Prostate gland (tissue), 2 donors: ENCODE results near the gene UNK. TPM values are rescaled to one million over a fixed set of nuclear protein-coding genes. Genes with fewer than 3 reads are reported as not detected.
A peak's percentile ranks its signal among the peaks of the same experiment; 100 is the strongest.

Experiments used
- DNase-seq: peaks from one replicate; pipeline ENCODE4 v3.0.0-alpha.2; 2019; ENCODE audit warnings: low spot score
- H3K27ac ChIP-seq, 2 donors: fragments of 200-600 bp; sonication (generic); 2 replicates each; pipeline ENCODE4 v1.5.1; 2017 to 2019
- H3K27me3 ChIP-seq: fragments of 200-600 bp; sonication (generic); replicated peaks from 2 replicates; pipeline ENCODE4 v1.5.1; 2019; ENCODE audit not compliant: insufficient read depth
- H3K36me3 ChIP-seq, 2 donors: fragments of 200-600 bp; sonication (generic); 1 replicate in 1 of 2; 2 replicates in 1 of 2; pipeline versions ENCODE4 v1.5.1 to v1.8.1; 2017 to 2019
- H3K4me1 ChIP-seq: fragments of 200-600 bp; sonication (generic); replicated peaks from 2 replicates; pipeline ENCODE4 v1.5.1; 2019
- H3K4me3 ChIP-seq, 2 donors: fragments of 200-600 bp; sonication (generic); 2 replicates each; pipeline ENCODE4 v1.5.1; 2017 to 2019
- H3K9me3 ChIP-seq: fragments of 200-600 bp; sonication (generic); 2 replicates; pipeline ENCODE4 v1.5.1; 2017
- POLR2A ChIP-seq: fragments of 450-650 bp; IDR thresholded peaks from one replicate; pipeline ENCODE4 v1.6.1; 2016; ENCODE audit warnings: antibody characterized with exemption, mild to moderate bottlenecking
- POLR2AphosphoS5 ChIP-seq: sonication (generic); formaldehyde crosslinking; IDR thresholded peaks from one replicate; pipeline ENCODE4 v1.6.1; 2017; ENCODE audit warnings: antibody characterized with exemption
- WGBS: methylation state at CpG from one replicate; pipeline ENCODE4 v1.1.5; 2018; 5-methylcytosine and 5-hydroxymethylcytosine counted together
- intact Hi-C: fragments of 100-400 bp; cut with DNase I; formaldehyde crosslinking; loops from one replicate; pipeline ENCODE4 v1.14.2; 2022
- total RNA-seq, 2 donors: library from RNA; depleted of rRNA; stranded (reverse); fragments of >200 nt; gene quantifications; one replicate each; pipeline ENCODE4 v1.1.0, GENCODE V29; 2016
- TF ChIP-seq, protein P1 (sequence below), 4 experiments: fragments of 200-600 bp in 2 of 4; fragments of 450-650 bp in 2 of 4; sonication (generic) in 2 of 4; IDR thresholded peaks; 1 replicate in 3 of 4; 2 replicates in 1 of 4; pipeline ENCODE4 v1.5.1; 2016 to 2019; ENCODE audit warnings: antibody characterized with exemption in 4 of 4, mild to moderate bottlenecking in 2 of 4, moderate library complexity in 2 of 4

UNK gene
- total RNA-seq, 2 donors from 2014 or later, result 68.9 to 72.5 TPM

DNA sequence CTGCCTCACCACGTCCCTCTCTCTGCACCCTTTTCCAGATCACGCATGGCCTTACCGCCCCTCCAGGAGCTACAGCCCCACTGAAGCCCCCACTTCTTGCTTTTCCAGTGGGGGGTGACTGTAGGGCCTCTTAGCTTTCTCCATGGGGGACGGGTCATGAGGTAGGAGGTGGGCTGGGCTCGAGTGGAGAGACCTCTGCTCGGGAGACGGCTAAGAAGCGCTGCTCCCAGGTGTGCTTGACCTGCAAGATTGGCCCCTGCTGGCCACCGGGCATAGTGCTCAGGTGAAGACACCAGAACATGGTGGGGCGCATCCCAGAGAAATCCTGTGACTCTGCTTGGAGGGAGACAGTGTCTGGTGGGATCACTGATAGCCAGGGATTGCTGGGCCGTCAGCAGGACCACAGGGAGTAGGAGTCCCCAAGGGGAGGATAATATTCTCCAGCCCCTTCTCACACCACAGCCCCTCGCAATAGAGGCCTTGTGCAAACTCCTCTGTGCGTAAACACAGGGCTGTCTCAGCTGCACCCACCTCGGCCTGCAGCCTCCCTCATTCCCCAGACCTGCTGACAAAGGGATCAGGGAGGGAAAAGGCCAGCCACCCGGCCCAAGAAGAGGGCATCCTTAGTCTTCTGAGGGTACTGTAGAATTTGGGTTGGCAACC, 10.7 kb upstream of the UNK start:
- WGBS, result 78% methylated on average over 13 of the region's 15 CpGs
- Histone ChIP-seq H3K9me3 (no peaks in the 10 kb centered on the region), H3K27me3 (no peaks in the 10 kb centered on the region), H3K36me3 (peaks cover 2 to 11% of the 10 kb centered on the region in 2 donors), H3K4me1 (peaks cover 4% of the 10 kb centered on the region), H3K27ac (no peak overlapping the region), H3K4me3 (no peak overlapping the region)
- TF ChIP-seq, protein P1, sequence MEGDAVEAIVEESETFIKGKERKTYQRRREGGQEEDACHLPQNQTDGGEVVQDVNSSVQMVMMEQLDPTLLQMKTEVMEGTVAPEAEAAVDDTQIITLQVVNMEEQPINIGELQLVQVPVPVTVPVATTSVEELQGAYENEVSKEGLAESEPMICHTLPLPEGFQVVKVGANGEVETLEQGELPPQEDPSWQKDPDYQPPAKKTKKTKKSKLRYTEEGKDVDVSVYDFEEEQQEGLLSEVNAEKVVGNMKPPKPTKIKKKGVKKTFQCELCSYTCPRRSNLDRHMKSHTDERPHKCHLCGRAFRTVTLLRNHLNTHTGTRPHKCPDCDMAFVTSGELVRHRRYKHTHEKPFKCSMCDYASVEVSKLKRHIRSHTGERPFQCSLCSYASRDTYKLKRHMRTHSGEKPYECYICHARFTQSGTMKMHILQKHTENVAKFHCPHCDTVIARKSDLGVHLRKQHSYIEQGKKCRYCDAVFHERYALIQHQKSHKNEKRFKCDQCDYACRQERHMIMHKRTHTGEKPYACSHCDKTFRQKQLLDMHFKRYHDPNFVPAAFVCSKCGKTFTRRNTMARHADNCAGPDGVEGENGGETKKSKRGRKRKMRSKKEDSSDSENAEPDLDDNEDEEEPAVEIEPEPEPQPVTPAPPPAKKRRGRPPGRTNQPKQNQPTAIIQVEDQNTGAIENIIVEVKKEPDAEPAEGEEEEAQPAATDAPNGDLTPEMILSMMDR (IDR thresholded peaks at IDR 0.05), result no peak
- TF ChIP-seq POLR2AphosphoS5 (no peak), POLR2A (no peak)
- intact Hi-C loops, result no loop called here
- DNase-seq, result no peak

DNA sequence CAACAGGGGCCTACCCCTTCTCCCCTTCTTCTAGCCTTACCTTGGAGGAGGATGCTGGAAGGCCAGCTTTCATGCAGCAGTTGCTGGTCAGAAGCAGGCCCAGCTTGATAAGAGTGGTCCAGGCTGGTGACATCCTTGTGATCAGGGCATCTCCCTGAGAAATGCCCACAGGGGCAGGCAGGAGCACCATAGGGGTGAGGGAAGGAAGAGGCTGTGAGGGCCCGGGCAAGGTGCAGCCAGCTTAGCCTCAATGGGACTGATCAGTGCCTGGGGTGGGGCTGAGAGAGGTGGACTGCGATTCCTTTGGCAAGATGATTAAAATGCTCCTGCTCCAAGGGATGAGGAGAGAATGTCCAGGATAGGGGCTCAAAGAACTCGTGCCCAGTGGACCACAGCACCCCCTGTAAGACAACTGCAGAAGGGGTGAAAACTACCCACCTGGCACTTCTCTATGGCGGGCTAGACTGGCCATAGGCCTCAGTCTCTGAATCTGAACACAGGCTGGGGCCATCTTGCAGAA, 10.1 kb upstream of the UNK start:
- intact Hi-C loops, result no loop called here
- Histone ChIP-seq H3K36me3 (peaks cover 2 to 12% of the 10 kb centered on the region in 2 donors), H3K27ac (no peak overlapping the region), H3K9me3 (no peaks in the 10 kb centered on the region), H3K4me3 (no peak overlapping the region), H3K27me3 (no peaks in the 10 kb centered on the region), H3K4me1 (no peaks in the 10 kb centered on the region)
- TF ChIP-seq, protein P1 (IDR thresholded peaks at IDR 0.05), result no peak
- no peak for TF ChIP-seq POLR2A
- TF ChIP-seq POLR2AphosphoS5, result no peak
- 84% methylated on average over 4 of the region's 4 CpGs for WGBS
- no peak for DNase-seq

DNA sequence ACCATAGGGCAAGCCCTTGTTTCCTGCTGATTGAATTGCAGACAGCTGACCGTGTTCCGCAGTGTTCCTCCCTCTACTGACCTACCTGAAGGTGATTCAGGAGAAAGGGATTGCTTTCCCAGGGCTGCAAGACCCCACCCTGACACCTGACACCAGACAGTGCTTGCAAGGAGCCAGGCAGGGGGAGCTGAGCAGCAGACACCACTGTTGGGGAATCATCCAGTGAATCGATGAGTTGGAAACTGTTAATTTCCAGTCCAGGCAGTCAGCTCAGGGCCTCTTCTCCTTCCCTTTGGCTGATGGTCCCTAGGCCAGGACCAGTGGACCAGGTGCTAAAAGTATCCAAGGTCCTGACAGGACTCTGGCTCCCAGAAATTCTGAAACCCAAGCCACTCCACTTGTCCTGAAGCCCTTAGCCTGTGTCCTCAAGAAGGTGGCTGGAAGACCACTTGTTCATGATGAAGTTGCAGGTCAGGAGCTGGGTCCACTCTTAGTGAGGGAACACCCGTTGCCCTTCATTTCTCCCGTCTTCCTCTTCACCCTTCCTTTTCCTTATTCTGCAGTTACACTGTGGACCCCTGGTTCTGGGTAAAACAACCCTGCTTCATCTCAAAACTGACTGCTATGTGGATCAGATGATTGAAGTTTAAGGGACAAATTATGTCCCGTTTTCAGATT, 9.5 kb upstream of the UNK start:
- H3K4me3 ChIP-seq, result no peak overlapping the region
- TF ChIP-seq POLR2AphosphoS5 (no peak), POLR2A (no peak)
- TF ChIP-seq, protein P1 (IDR thresholded peaks at IDR 0.05), result no peak
- peaks cover 2 to 12% of the 10 kb centered on the region in 2 donors for H3K36me3 ChIP-seq
- no peaks in the 10 kb centered on the region for H3K9me3 ChIP-seq
- H3K27me3 ChIP-seq, result no peaks in the 10 kb centered on the region
- no peaks in the 10 kb centered on the region for H3K4me1 ChIP-seq
- WGBS, result 56% methylated on average over 6 of the region's 6 CpGs
- DNase-seq, result no peak
- intact Hi-C loops, result no loop called here
- no peak overlapping the region for H3K27ac ChIP-seq

DNA sequence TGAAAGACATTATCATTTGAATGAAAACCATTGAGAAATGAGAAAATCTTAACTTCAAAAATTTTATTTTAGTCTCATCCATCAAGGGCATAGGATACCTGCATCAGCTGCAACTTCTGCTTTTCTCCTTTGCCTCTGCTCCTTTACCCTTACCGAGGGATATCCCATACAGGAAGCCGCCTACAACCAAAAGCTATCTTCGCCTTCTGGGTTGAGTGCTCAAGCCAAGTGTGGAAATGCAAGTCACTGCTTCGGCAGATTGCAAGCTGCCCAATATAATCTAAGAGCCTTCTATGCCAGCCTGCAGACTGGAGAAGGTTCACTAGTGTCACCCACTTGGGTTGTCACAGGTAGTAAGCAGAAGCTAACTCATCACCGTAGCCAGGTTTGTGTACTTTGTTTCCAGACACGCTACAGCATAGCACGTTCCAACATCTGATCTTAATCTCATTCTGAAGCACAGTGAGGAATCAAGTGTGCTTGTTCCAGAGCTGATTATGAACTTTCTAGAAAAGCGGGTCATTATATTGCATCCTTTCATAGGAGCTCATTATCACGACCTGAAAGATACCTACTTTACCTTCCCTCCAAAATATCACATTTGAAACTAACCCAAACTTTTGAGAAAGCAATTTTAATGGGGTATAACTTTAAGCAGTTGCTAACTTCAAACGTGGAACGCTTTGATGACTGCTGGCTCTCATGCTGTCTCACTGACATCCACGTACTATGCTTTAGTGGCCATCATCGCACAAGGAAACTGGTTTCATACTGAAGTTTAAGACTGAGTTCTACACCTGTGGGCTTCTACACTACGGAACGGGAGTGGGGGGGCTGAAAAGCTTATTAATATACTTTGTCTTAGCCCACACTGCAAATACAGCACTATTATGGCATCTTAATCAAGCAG, 8.0 kb upstream of the UNK start:
- peak overlapping the region; percentile 96 to 98 for H3K27ac ChIP-seq
- peaks cover 2 to 12% of the 10 kb centered on the region in 2 donors for H3K36me3 ChIP-seq
- peak overlapping the region; percentile 11 to 88 for H3K4me3 ChIP-seq
- H3K4me1 ChIP-seq, result no peaks in the 10 kb centered on the region
- intact Hi-C loops, result no loop called here
- WGBS, result 8% methylated on average over 15 of the region's 15 CpGs
- no peak for DNase-seq
- no peaks in the 10 kb centered on the region for H3K9me3 ChIP-seq
- TF ChIP-seq, protein P1 (IDR thresholded peaks at IDR 0.05), result no peak
- TF ChIP-seq POLR2AphosphoS5, result peak; percentile 71
- H3K27me3 ChIP-seq, result no peaks in the 10 kb centered on the region
